ENCODE results near the gene HID1. TPM values are rescaled to one million over a fixed set of nuclear protein-coding genes. Genes with fewer than 3 reads are reported as not detected.

Gene HID1
- total and polyA plus RNA-seq, 8 donors: 32.1 to 75.8 (median 61.7) TPM

- TF ChIP-seq CTCF (IDR thresholded peaks at IDR 0.05): no peak
- peak; percentile 73 to 94 (median 82) for DNase-seq
- H3K27me3 ChIP-seq: peaks cover 0 to 32% of the 10 kb centered on the region in 2 donors
- peak overlapping the region; percentile 83 to 87 for H3K27ac ChIP-seq
- H3K36me3 ChIP-seq: no peaks in the 10 kb centered on the region
- peak overlapping the region; percentile 55 to 68 for H3K4me3 ChIP-seq
- intact Hi-C loops (cut with DNase I): no loop called here
- ATAC-seq: peak; percentile 97
- peaks cover 11 to 28% of the 10 kb centered on the region in 2 donors for H3K4me1 ChIP-seq
- no peaks in the 10 kb centered on the region for H3K9me3 ChIP-seq
Observed at GRCh38 chr17:74981979-74982662, 9.6 kb upstream of the HID1 start.

GRCh38 chr17:74981318-74981978 lies 8.9 kb upstream of the HID1 start:
- Histone ChIP-seq H3K27ac (peak overlapping the region; percentile 83 to 87), H3K4me1 (peaks cover 8 to 22% of the 10 kb centered on the region in 2 donors), H3K36me3 (no peaks in the 10 kb centered on the region), H3K4me3 (peak overlapping the region; percentile 55 to 68), H3K9me3 (no peaks in the 10 kb centered on the region), H3K27me3 (peaks cover 0 to 32% of the 10 kb centered on the region in 2 donors)
- TF ChIP-seq CTCF (IDR thresholded peaks at IDR 0.05): no peak
- ATAC-seq: no peak
- DNase-seq: no peak
- intact Hi-C loops (cut with DNase I): no loop called here

GRCh38 chr17:74979408-74980146 lies 7.0 kb upstream of the HID1 start:
- DNase-seq (no peak), ATAC-seq (no peak)
- TF ChIP-seq CTCF (IDR thresholded peaks at IDR 0.05): no peak
- Histone ChIP-seq H3K36me3 (no peaks in the 10 kb centered on the region), H3K9me3 (no peaks in the 10 kb centered on the region), H3K27me3 (peaks cover 0 to 42% of the 10 kb centered on the region in 2 donors), H3K4me3 (no peak overlapping the region), H3K4me1 (peaks cover 8 to 17% of the 10 kb centered on the region in 2 donors), H3K27ac (no peak overlapping the region)
- intact Hi-C loops (cut with DNase I): no loop called here

GRCh38 chr17:74978240-74978639 lies 5.7 kb upstream of the HID1 start:
- intact Hi-C loops (cut with DNase I): no loop called here
- peaks cover 2 to 53% of the 10 kb centered on the region in 2 donors for H3K27me3 ChIP-seq
- no peaks in the 10 kb centered on the region for H3K36me3 ChIP-seq
- no peak for ATAC-seq
- no peak overlapping the region for H3K4me3 ChIP-seq
- no peak for DNase-seq
- no peaks in the 10 kb centered on the region for H3K9me3 ChIP-seq
- TF ChIP-seq CTCF (IDR thresholded peaks at IDR 0.05): no peak
- H3K4me1 ChIP-seq: peaks cover 8 to 17% of the 10 kb centered on the region in 2 donors
- no peak overlapping the region for H3K27ac ChIP-seq

GRCh38 chr17:74977802-74978201 lies 5.2 kb upstream of the HID1 start:
- Histone ChIP-seq H3K27ac (no peak overlapping the region), H3K9me3 (no peaks in the 10 kb centered on the region), H3K4me1 (peaks cover 8 to 17% of the 10 kb centered on the region in 2 donors), H3K4me3 (no peak overlapping the region), H3K27me3 (peaks cover 6 to 53% of the 10 kb centered on the region in 2 donors), H3K36me3 (no peaks in the 10 kb centered on the region)
- DNase-seq (no peak), ATAC-seq (no peak)
- intact Hi-C loops (cut with DNase I): no loop called here
- TF ChIP-seq CTCF (IDR thresholded peaks at IDR 0.05): no peak

Data from left lung (tissue), 10 donors.